Stimulated activated naive CD8-positive, alpha-beta T cell treated with anti-CD3 and anti-CD28 coated beads, Interleukin-15, Interleukin-2, amounts not matched to agents 100 ng/mL and 50 ng/mL, for 24 hours (primary cell): Measurements from ENCODE around the gene CENPX.

Source experiments
- H3K27ac Mint-ChIP-seq: one replicate; pipeline ENCODE4 v1.8.0; 2021; ENCODE audit warnings: mild to moderate bottlenecking, mixed read lengths
- H3K27me3 Mint-ChIP-seq: one replicate; pipeline ENCODE4 v1.8.0; 2021; ENCODE audit warnings: mixed read lengths
- H3K36me3 Mint-ChIP-seq: one replicate; pipeline ENCODE4 v1.8.0; 2021; ENCODE audit warnings: low read depth, mixed read lengths
- H3K4me1 Mint-ChIP-seq: one replicate; pipeline ENCODE4 v1.8.0; 2021; ENCODE audit warnings: low read depth, mixed read lengths
- H3K4me3 Mint-ChIP-seq: one replicate; pipeline ENCODE4 v1.8.0; 2021; ENCODE audit warnings: mild to moderate bottlenecking, mixed read lengths
- H3K9me3 Mint-ChIP-seq: one replicate; pipeline ENCODE4 v1.8.0; 2021; ENCODE audit warnings: mixed read lengths

Gene CENPX

GRCh38 chr17:82058855-82059249 lies 36.2 kb upstream of the CENPX start:
- Mint-ChIP-seq H3K27me3 (no peaks in the 10 kb centered on the region), H3K27ac (no peak overlapping the region), H3K4me3 (no peak overlapping the region), H3K9me3 (no peaks in the 10 kb centered on the region), H3K36me3 (peaks cover 7% of the 10 kb centered on the region), H3K4me1 (peaks cover 2% of the 10 kb centered on the region)

GRCh38 chr17:82058230-82058854 lies 35.7 kb upstream of the CENPX start:
- H3K4me1 Mint-ChIP-seq, result peaks cover 3% of the 10 kb centered on the region
- no peak overlapping the region for H3K4me3 Mint-ChIP-seq

GRCh38 chr17:82056729-82057621 lies 34.3 kb upstream of the CENPX start:
- Mint-ChIP-seq H3K9me3 (no peaks in the 10 kb centered on the region), H3K4me1 (peaks cover 11% of the 10 kb centered on the region), H3K36me3 (peaks cover 7% of the 10 kb centered on the region), H3K4me3 (no peak overlapping the region), H3K27me3 (no peaks in the 10 kb centered on the region), H3K27ac (no peak overlapping the region)

More at GRCh38 chr17:82058230-82058854, 35.7 kb upstream of the CENPX start:
- peaks cover 7% of the 10 kb centered on the region for H3K36me3 Mint-ChIP-seq
- no peaks in the 10 kb centered on the region for H3K27me3 Mint-ChIP-seq
- H3K27ac Mint-ChIP-seq, result no peak overlapping the region
- H3K9me3 Mint-ChIP-seq, result no peaks in the 10 kb centered on the region

GRCh38 chr17:82055965-82056728 lies 33.5 kb upstream of the CENPX start:
- Mint-ChIP-seq H3K9me3 (no peaks in the 10 kb centered on the region), H3K36me3 (peaks cover 7% of the 10 kb centered on the region), H3K27me3 (no peaks in the 10 kb centered on the region), H3K4me1 (peaks cover 11% of the 10 kb centered on the region), H3K27ac (no peak overlapping the region), H3K4me3 (no peak overlapping the region)

GRCh38 chr17:82055023-82055964 lies 32.6 kb upstream of the CENPX start:
- Mint-ChIP-seq H3K27me3 (no peaks in the 10 kb centered on the region), H3K36me3 (peaks cover 7% of the 10 kb centered on the region), H3K4me1 (peaks cover 17% of the 10 kb centered on the region), H3K9me3 (no peaks in the 10 kb centered on the region), H3K4me3 (no peak overlapping the region), H3K27ac (peak overlapping the region; percentile 31)

GRCh38 chr17:82054351-82055022 lies 31.8 kb upstream of the CENPX start:
- Mint-ChIP-seq H3K27me3 (no peaks in the 10 kb centered on the region), H3K27ac (peak overlapping the region; percentile 31), H3K4me1 (peaks cover 18% of the 10 kb centered on the region), H3K4me3 (no peak overlapping the region), H3K36me3 (peaks cover 4% of the 10 kb centered on the region), H3K9me3 (no peaks in the 10 kb centered on the region)

- H3K4me1 Mint-ChIP-seq, result peaks cover 18% of the 10 kb centered on the region
- no peaks in the 10 kb centered on the region for H3K9me3 Mint-ChIP-seq
- no peak overlapping the region for H3K27ac Mint-ChIP-seq
- H3K4me3 Mint-ChIP-seq, result peak overlapping the region; percentile 86
- no peaks in the 10 kb centered on the region for H3K27me3 Mint-ChIP-seq
- peaks cover 4% of the 10 kb centered on the region for H3K36me3 Mint-ChIP-seq
These were observed 31.0 kb upstream of the CENPX start for GRCh38 chr17:82053556-82054263.

- peaks cover 18% of the 10 kb centered on the region for H3K4me1 Mint-ChIP-seq
- H3K9me3 Mint-ChIP-seq, result no peaks in the 10 kb centered on the region
- peak overlapping the region; percentile 86 for H3K4me3 Mint-ChIP-seq
- H3K36me3 Mint-ChIP-seq, result peaks cover 4% of the 10 kb centered on the region
- no peak overlapping the region for H3K27ac Mint-ChIP-seq
- H3K27me3 Mint-ChIP-seq, result no peaks in the 10 kb centered on the region
These were observed 30.5 kb upstream of the CENPX start for GRCh38 chr17:82053130-82053529.

- Mint-ChIP-seq H3K27me3 (no peaks in the 10 kb centered on the region), H3K36me3 (peaks cover 4% of the 10 kb centered on the region), H3K4me1 (peaks cover 18% of the 10 kb centered on the region), H3K27ac (peak overlapping the region; percentile 31), H3K4me3 (peak overlapping the region; percentile 86), H3K9me3 (no peaks in the 10 kb centered on the region)
These were observed 30.0 kb upstream of the CENPX start for GRCh38 chr17:82052638-82053059.

GRCh38 chr17:82051776-82052637 lies 29.3 kb upstream of the CENPX start, which contains the start of the genes GPS1 and RFNG:
Gene GPS1, plus strand, starts transcription at chr17:82051898. Its CDS starts 34 bp downstream, at chr17:82051932.
Gene RFNG, minus strand, starts transcription at chr17:82051811. Its CDS starts 45 bp downstream, at chr17:82051766.
- Mint-ChIP-seq H3K4me1 (peaks cover 18% of the 10 kb centered on the region), H3K36me3 (peaks cover 4% of the 10 kb centered on the region), H3K27me3 (no peaks in the 10 kb centered on the region), H3K27ac (peak within 1 kb of the TSS; percentile 78), H3K9me3 (no peaks in the 10 kb centered on the region), H3K4me3 (peak within 1 kb of the TSS; percentile 87)

GRCh38 chr17:82050761-82051641 lies 28.3 kb upstream of the CENPX start:
- Mint-ChIP-seq H3K36me3 (peaks cover 4% of the 10 kb centered on the region), H3K4me3 (peak overlapping the region; percentile 87), H3K27ac (peak overlapping the region; percentile 58), H3K27me3 (no peaks in the 10 kb centered on the region), H3K4me1 (peaks cover 18% of the 10 kb centered on the region), H3K9me3 (no peaks in the 10 kb centered on the region)
